Stimulated activated effector memory CD8-positive, alpha-beta T cell treated with anti-CD3 and anti-CD28 coated beads, Interleukin-12 subunit alpha, Interleukin-12 subunit beta, amount 100 ng/mL, for 72 hours (primary cell): ENCODE data around the gene IRX4.

Experiments
- ATAC-seq: fragments of 150-1000 bp; cut with Tn5 transposase; 2 replicates; pipeline ENCODE4 v1.10.0; 2021
- DNase-seq, 2 donors: peaks; one replicate each; pipeline ENCODE4 v3.0.0; 2021 to 2022; ENCODE audit warnings: low spot score in 2 of 2
- H3K27ac Mint-ChIP-seq: one replicate; pipeline ENCODE4 v1.8.0; 2022; ENCODE audit warnings: mild to moderate bottlenecking, mixed read lengths
- H3K36me3 Mint-ChIP-seq: one replicate; pipeline ENCODE4 v1.8.0; 2022; ENCODE audit warnings: mild to moderate bottlenecking, mixed read lengths
- H3K4me1 Mint-ChIP-seq: one replicate; pipeline ENCODE4 v1.8.0; 2022; ENCODE audit warnings: mixed read lengths
- H3K4me3 Mint-ChIP-seq: one replicate; pipeline ENCODE4 v1.8.0; 2022; ENCODE audit warnings: mild to moderate bottlenecking, mixed read lengths
- H3K9me3 Mint-ChIP-seq: one replicate; pipeline ENCODE4 v1.8.0; 2022; ENCODE audit warnings: mixed read lengths

IRX4 gene

GRCh38 chr5:1882337-1883119, at the start of gene IRX4:
Gene IRX4, minus strand, starts transcription at chr5:1882925. Its CDS starts 278 bp downstream, at chr5:1882647.
- Mint-ChIP-seq H3K4me3 (no peak within 1 kb of the TSS), H3K4me1 (peaks cover 14% of the 10 kb centered on the region), H3K9me3 (no peaks in the 10 kb centered on the region), H3K36me3 (peaks cover 4% of the 10 kb centered on the region), H3K27ac (no peak within 1 kb of the TSS)
- ATAC-seq, result no peak
- DNase-seq, result no peak

- Mint-ChIP-seq H3K36me3 (no peaks in the 10 kb centered on the region), H3K27ac (no peak overlapping the region), H3K4me1 (no peaks in the 10 kb centered on the region), H3K4me3 (no peak overlapping the region), H3K9me3 (no peaks in the 10 kb centered on the region)
- ATAC-seq (no peak), DNase-seq (no peak)
Measured at GRCh38 chr5:1931604-1932231, 49.0 kb upstream of the IRX4 start.

- H3K27ac Mint-ChIP-seq, result no peak overlapping the region
- no peaks in the 10 kb centered on the region for H3K36me3 Mint-ChIP-seq
- no peak for DNase-seq
- H3K9me3 Mint-ChIP-seq, result no peaks in the 10 kb centered on the region
- peak; percentile 31 for ATAC-seq
- no peak overlapping the region for H3K4me3 Mint-ChIP-seq
- no peaks in the 10 kb centered on the region for H3K4me1 Mint-ChIP-seq
Measured at GRCh38 chr5:1930880-1931603, 48.3 kb upstream of the IRX4 start.

- ATAC-seq (peak; percentile 29), DNase-seq (no peak)
- no peaks in the 10 kb centered on the region for H3K4me1 Mint-ChIP-seq
- H3K4me3 Mint-ChIP-seq, result no peak overlapping the region
- H3K9me3 Mint-ChIP-seq, result no peaks in the 10 kb centered on the region
- no peak overlapping the region for H3K27ac Mint-ChIP-seq
- H3K36me3 Mint-ChIP-seq, result no peaks in the 10 kb centered on the region
Measured at GRCh38 chr5:1930501-1930879, 47.8 kb upstream of the IRX4 start.

GRCh38 chr5:1929108-1929991, 46.6 kb upstream of the IRX4 start:
- DNase-seq (no peak), ATAC-seq (no peak)
- Mint-ChIP-seq H3K27ac (no peak overlapping the region), H3K9me3 (no peaks in the 10 kb centered on the region), H3K36me3 (no peaks in the 10 kb centered on the region), H3K4me1 (no peaks in the 10 kb centered on the region), H3K4me3 (no peak overlapping the region)

DNA sequence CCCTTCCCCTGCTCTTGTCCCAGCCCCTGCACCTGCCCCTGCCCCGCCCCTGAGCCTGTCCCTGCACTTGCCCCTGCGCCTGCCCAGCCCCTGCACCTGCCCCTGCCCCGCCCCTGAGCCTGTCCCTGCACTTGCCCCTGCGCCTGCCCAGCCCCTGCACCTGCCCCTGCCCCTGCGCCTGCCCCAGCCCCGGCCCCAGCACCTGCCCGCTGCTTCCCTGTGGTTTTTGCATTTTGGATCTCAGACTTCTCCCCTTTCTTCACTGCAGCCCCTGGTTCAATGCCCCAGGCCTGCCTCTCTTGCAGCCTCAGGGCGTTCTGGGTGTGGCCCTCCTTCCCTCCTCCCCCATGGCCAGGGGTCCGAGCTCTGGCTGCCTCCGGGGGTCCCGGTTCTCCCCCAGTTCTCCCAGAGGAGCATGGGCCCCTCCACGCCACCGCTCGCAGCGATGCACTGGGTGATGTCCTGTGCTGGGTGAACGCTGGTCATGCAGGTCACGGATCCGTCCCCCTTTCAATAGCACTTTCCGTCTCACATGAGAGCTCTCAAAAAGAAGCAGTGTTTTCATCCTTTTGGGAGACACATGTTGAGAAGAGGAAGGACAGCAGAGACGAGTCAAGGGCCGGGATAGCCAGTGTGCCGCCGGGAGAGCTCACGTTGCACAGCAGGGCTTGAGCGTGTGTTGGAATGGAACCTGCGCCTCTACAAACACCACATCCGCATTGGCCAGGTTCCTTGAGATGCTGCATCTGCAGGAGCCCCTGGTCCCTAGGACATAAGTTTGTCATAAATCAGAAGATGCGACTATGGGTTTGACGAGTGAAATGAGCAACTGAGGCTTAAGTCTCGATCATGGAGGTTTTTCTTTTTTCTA, 44.0 kb upstream of the IRX4 start:
- no peaks in the 10 kb centered on the region for H3K36me3 Mint-ChIP-seq
- no peaks in the 10 kb centered on the region for H3K9me3 Mint-ChIP-seq
- no peak overlapping the region for H3K27ac Mint-ChIP-seq
- DNase-seq (no peak), ATAC-seq (no peak)
- H3K4me3 Mint-ChIP-seq, result no peak overlapping the region
- H3K4me1 Mint-ChIP-seq, result no peaks in the 10 kb centered on the region

DNA sequence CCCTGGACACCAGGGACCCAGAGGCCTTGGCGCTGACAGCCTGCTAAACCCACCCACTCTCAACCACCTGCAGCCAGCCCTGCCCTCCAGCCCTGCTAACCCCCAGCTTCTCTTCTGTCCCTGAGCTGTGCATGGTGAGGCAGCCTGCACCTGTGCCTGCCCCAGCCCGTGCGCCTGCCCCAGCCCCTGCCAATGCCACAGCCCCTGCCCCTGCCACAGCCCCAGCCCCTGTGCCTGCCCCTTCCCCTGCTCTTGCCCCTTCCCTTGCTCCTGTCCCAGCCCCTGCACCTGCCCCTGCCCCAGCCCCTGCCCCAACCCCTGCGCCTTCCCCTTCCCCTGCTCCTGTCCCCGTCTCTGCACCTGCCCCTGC, 43.3 kb upstream of the IRX4 start:
- no peak overlapping the region for H3K27ac Mint-ChIP-seq
- no peaks in the 10 kb centered on the region for H3K36me3 Mint-ChIP-seq
- DNase-seq, result no peak
- H3K4me3 Mint-ChIP-seq, result no peak overlapping the region
- no peaks in the 10 kb centered on the region for H3K4me1 Mint-ChIP-seq
- peak; percentile 31 for ATAC-seq
- no peaks in the 10 kb centered on the region for H3K9me3 Mint-ChIP-seq

- DNase-seq (no peak), ATAC-seq (no peak)
- no peak overlapping the region for H3K27ac Mint-ChIP-seq
- H3K36me3 Mint-ChIP-seq, result no peaks in the 10 kb centered on the region
- H3K4me3 Mint-ChIP-seq, result no peak overlapping the region
- H3K4me1 Mint-ChIP-seq, result no peaks in the 10 kb centered on the region
- H3K9me3 Mint-ChIP-seq, result no peaks in the 10 kb centered on the region
Measured at GRCh38 chr5:1925111-1926070, 42.7 kb upstream of the IRX4 start.

GRCh38 chr5:1923766-1924165, 41.0 kb upstream of the IRX4 start:
- no peaks in the 10 kb centered on the region for H3K36me3 Mint-ChIP-seq

DNA sequence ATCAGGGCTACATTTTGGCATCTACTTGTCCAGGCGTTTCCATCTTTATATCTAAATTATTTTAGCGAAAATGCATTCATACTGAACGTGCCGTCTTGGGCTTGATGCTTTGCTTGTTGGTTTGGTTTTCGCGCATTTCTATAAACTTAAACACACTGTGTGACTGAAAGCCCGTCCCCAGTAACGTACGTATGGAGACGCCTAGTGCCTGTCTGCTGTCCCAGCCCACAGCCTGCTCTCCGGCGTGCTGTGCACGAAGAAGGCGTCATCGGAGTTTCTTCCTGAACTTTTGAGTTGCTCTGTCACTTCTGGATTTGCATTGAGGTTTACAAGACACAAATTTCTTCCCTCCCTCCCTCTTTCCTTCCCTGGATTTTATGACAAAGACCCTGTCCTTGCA, 40.6 kb upstream of the IRX4 start:
- Mint-ChIP-seq H3K9me3 (no peaks in the 10 kb centered on the region), H3K36me3 (no peaks in the 10 kb centered on the region), H3K27ac (no peak overlapping the region), H3K4me3 (no peak overlapping the region), H3K4me1 (no peaks in the 10 kb centered on the region)
- ATAC-seq (no peak), DNase-seq (no peak)

More at GRCh38 chr5:1923766-1924165, 41.0 kb upstream of the IRX4 start:
- no peaks in the 10 kb centered on the region for H3K9me3 Mint-ChIP-seq
- DNase-seq, result no peak
- no peak overlapping the region for H3K4me3 Mint-ChIP-seq
- H3K27ac Mint-ChIP-seq, result no peak overlapping the region
- no peak for ATAC-seq
- no peaks in the 10 kb centered on the region for H3K4me1 Mint-ChIP-seq

DNA sequence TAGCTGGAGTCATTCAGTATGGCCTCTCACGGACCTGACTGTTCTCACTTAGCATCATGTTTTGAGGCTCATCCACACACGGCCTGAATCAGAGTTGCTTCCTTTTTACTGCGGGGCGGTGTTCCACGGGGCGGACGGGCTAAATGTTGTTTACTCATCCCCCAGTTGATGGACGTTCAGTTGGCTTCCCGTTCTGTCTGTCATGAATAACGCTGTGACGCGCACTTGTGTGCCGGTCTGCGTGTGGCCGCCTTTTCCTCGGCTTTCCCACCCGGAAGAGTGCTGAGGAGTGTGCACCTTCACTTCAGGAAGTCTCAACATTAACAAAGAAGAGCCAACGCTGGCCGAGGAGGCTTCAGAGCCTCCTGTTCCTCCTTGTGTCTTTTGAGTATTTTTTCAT, 39.0 kb upstream of the IRX4 start:
- no peak for ATAC-seq
- no peaks in the 10 kb centered on the region for H3K4me1 Mint-ChIP-seq
- no peak overlapping the region for H3K27ac Mint-ChIP-seq

GRCh38 chr5:1919750-1920149, 37.0 kb upstream of the IRX4 start:
- Mint-ChIP-seq H3K9me3 (no peaks in the 10 kb centered on the region), H3K36me3 (no peaks in the 10 kb centered on the region), H3K4me3 (no peak overlapping the region), H3K4me1 (no peaks in the 10 kb centered on the region), H3K27ac (no peak overlapping the region)
- DNase-seq, result no peak
- ATAC-seq, result no peak

More for the DNA sequence above, 39.0 kb upstream of the IRX4 start:
- Mint-ChIP-seq H3K36me3 (no peaks in the 10 kb centered on the region), H3K9me3 (no peaks in the 10 kb centered on the region), H3K4me3 (no peak overlapping the region)
- DNase-seq, result no peak

DNA sequence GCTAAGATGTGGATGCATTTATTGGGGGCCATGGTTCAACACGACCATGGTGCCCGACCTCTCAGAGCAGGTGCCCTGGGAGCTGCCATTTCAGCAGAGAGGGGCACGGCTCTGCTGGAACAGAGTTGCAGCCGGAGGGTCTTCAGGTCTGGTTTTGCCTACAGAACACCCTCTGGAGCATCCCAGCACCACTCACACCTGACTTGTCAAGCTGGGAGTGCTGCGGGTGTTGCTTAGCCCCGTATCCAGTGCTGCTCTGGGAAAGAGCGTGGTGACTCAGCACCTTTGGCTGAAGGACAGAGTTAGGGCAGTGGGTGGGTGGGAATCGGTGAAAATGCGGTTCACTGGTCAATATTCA, 36.5 kb upstream of the IRX4 start:
- H3K9me3 Mint-ChIP-seq, result no peaks in the 10 kb centered on the region
- no peak overlapping the region for H3K27ac Mint-ChIP-seq
- no peaks in the 10 kb centered on the region for H3K36me3 Mint-ChIP-seq
- DNase-seq, result no peak
- no peaks in the 10 kb centered on the region for H3K4me1 Mint-ChIP-seq
- no peak for ATAC-seq
- no peak overlapping the region for H3K4me3 Mint-ChIP-seq
